SK-N-SH (cell line): Measurements from ENCODE around the gene MNS1. TPM values are rescaled to one million over a fixed set of nuclear protein-coding genes. Genes with fewer than 3 reads are reported as not detected.

Experiments
- CTCF ChIA-PET: fragments of 300-600, 350-600 bp; formaldehyde crosslinking; extraction: SDS; loops from one replicate; lab custom pipeline; 2021; lab: Yijun Ruan, JAX
- POLR2A ChIA-PET: fragments of 350-600 bp; sonication (Branson Sonifier 250); formaldehyde crosslinking; extraction: SDS; loops from one replicate; lab custom pipeline; 2020; ENCODE audit warnings: antibody characterized with exemption, inconsistent platforms; lab: Yijun Ruan, JAX
- DNase-seq: peaks from one replicate; pipeline ENCODE4 v3.0.0; 2012
- H2AFZ ChIP-seq: fragments of 200-600 bp; sonication (generic); 2 replicates; pipeline ENCODE4 v1.8.1; 2016; ENCODE audit warnings: antibody characterized with exemption, mild to moderate bottlenecking, low read depth
- H3F3A ChIP-seq: fragments of 200-600 bp; sonication (generic); replicated peaks from 2 replicates; pipeline ENCODE3; 2016; ENCODE audit warnings: antibody characterized with exemption, mild to moderate bottlenecking; ENCODE audit not compliant: insufficient read depth
- H3K27ac ChIP-seq, 2 experiments: fragments of 200-500 bp in 1 of 2; fragments of 200-600 bp in 1 of 2; sonication (Bioruptor generic) in 1 of 2; sonication (generic), shearing (Covaris generic) in 1 of 2; 2 replicates each; pipeline versions ENCODE4 v1.5.1 to v1.6.1; 2014 to 2016; ENCODE audit warnings: low read depth in 2 of 2, inconsistent platforms in 1 of 2, low read length in 1 of 2, mild to moderate bottlenecking in 1 of 2, mixed read lengths in 1 of 2
- H3K27me3 ChIP-seq: fragments of 200-600 bp; sonication (generic), shearing (Covaris generic); 2 replicates; pipeline ENCODE4 v1.6.1; 2016; ENCODE audit warnings: mixed run types; ENCODE audit not compliant: insufficient read depth
- H3K36me3 ChIP-seq, 2 experiments: fragments of 200-500 bp in 1 of 2; fragments of 200-600 bp in 1 of 2; sonication (Bioruptor generic) in 1 of 2; sonication (generic) in 1 of 2; replicated peaks in 1 of 2; 2 replicates each; pipeline versions ENCODE3 to v1.5.1; 2014 to 2016; ENCODE audit warnings: low read length in 1 of 2, mild to moderate bottlenecking in 1 of 2; ENCODE audit not compliant: insufficient read depth in 2 of 2, control insufficient read depth in 1 of 2
- H3K4me1 ChIP-seq, 2 experiments: fragments of 200-500 bp in 1 of 2; fragments of 200-600 bp in 1 of 2; sonication (Bioruptor generic) in 1 of 2; sonication (generic), shearing (Covaris generic) in 1 of 2; 2 replicates each; pipeline versions ENCODE4 v1.5.1 to v1.6.1; 2014 to 2016; ENCODE audit warnings: low read depth in 1 of 2, low read length in 1 of 2, mixed run types in 1 of 2; ENCODE audit not compliant: insufficient read depth in 2 of 2, control insufficient read depth in 1 of 2
- H3K4me2 ChIP-seq: fragments of 200-600 bp; sonication (generic), shearing (Covaris generic); 2 replicates; pipeline ENCODE4 v1.6.1; 2017; ENCODE audit warnings: mixed run types
- H3K4me3 ChIP-seq, 2 experiments: fragments of 200-500 bp in 1 of 2; fragments of 200-600 bp in 1 of 2; sonication (Bioruptor generic) in 1 of 2; sonication (generic), shearing (Covaris generic) in 1 of 2; 2 replicates each; pipeline versions ENCODE4 v1.5.1 to v1.8.1; 2014 to 2016; ENCODE audit warnings: low read depth in 2 of 2, inconsistent platforms in 1 of 2, low read length in 1 of 2, mild to moderate bottlenecking in 1 of 2, mixed read lengths in 1 of 2, moderate library complexity in 1 of 2
- H3K79me2 ChIP-seq: fragments of 200-600 bp; sonication (generic); 2 replicates; pipeline ENCODE4 v1.8.1; 2017; ENCODE audit warnings: mild to moderate bottlenecking; ENCODE audit not compliant: insufficient read depth
- H3K9ac ChIP-seq: fragments of 200-600 bp; sonication (generic); 2 replicates; pipeline ENCODE4 v1.6.1; 2017; ENCODE audit warnings: mixed run types
- H3K9me2 ChIP-seq: fragments of 200-600 bp; sonication (generic); 2 replicates; pipeline ENCODE4 v1.6.1; 2017; ENCODE audit warnings: mixed run types
- H3K9me3 ChIP-seq: fragments of 200-600 bp; sonication (generic); 2 replicates; pipeline ENCODE4 v1.6.1; 2017; ENCODE audit warnings: mixed run types, mild to moderate bottlenecking, moderate library complexity
- H4K20me1 ChIP-seq: fragments of 200-600 bp; sonication (generic); 2 replicates; pipeline ENCODE4 v1.6.1; 2017; ENCODE audit warnings: mild to moderate bottlenecking, mixed run types; ENCODE audit not compliant: insufficient read depth
- CHD2 ChIP-seq: fragments of 150-350 bp; IDR thresholded peaks from 2 replicates; pipeline ENCODE4 v1.6.1; 2018; ENCODE audit warnings: low read length; ENCODE audit not compliant: partially characterized antibody
- EZH2phosphoT487 ChIP-seq: fragments of 200-600 bp; sonication (generic); IDR thresholded peaks from 2 replicates; pipeline ENCODE4 v1.6.1; 2017; ENCODE audit warnings: low read depth, mixed run types, mild to moderate bottlenecking, antibody characterized with exemption, moderate library complexity, borderline replicate concordance
- FOXJ3 ChIP-seq: sonication (generic); formaldehyde crosslinking; IDR thresholded peaks from 2 replicates; pipeline ENCODE4 v1.5.1; 2020; ENCODE audit warnings: mild to moderate bottlenecking, missing genetic modification reagents
- GABPA ChIP-seq: IDR thresholded peaks from 2 replicates; pipeline ENCODE4 v1.4.0; 2012; ENCODE audit warnings: low read depth, mild to moderate bottlenecking
- GATA2 ChIP-seq: sonication (generic); formaldehyde crosslinking; IDR thresholded peaks from 2 replicates; pipeline ENCODE4 v1.5.0; 2020; ENCODE audit warnings: mild to moderate bottlenecking, missing genetic modification reagents
- MEF2A ChIP-seq: IDR thresholded peaks from 2 replicates; pipeline ENCODE4 v1.4.0; 2012; ENCODE audit warnings: low read depth, borderline replicate concordance
- MXI1 ChIP-seq: IDR thresholded peaks from 2 replicates; pipeline ENCODE4 v1.6.1; 2012; ENCODE audit warnings: mild to moderate bottlenecking, low read depth, low read length, improper control_type of control experiment
- RCOR1 ChIP-seq: fragments of 150-350 bp; IDR thresholded peaks from 2 replicates; pipeline ENCODE4 v1.6.1; 2017; ENCODE audit warnings: antibody characterized with exemption, low read length
- RXRA ChIP-seq: IDR thresholded peaks from 2 replicates; pipeline ENCODE4 v1.4.0; 2012; ENCODE audit warnings: low read depth, mild to moderate bottlenecking, borderline replicate concordance
- SMC3 ChIP-seq: IDR thresholded peaks from 2 replicates; pipeline ENCODE4 v1.6.1; 2012; ENCODE audit warnings: low read depth, low read length, improper control_type of control experiment
- TAF1 ChIP-seq: IDR thresholded peaks from 2 replicates; pipeline ENCODE4 v1.6.1; 2012; ENCODE audit warnings: low read depth, mild to moderate bottlenecking, low read length, moderate library complexity, borderline replicate concordance
- TEAD4 ChIP-seq: IDR thresholded peaks from 2 replicates; pipeline ENCODE4 v1.4.0; 2012; ENCODE audit warnings: mild to moderate bottlenecking, borderline replicate concordance; ENCODE audit not compliant: insufficient read depth
- YY1 ChIP-seq: IDR thresholded peaks from 2 replicates; pipeline ENCODE4 v1.4.0; 2012; ENCODE audit warnings: low read depth, mild to moderate bottlenecking
- WGBS: methylation state at CpG from one replicate; pipeline ENCODE4 v1.1.6; 2017; ENCODE audit warnings: low lambda C conversion rate; 5-methylcytosine and 5-hydroxymethylcytosine counted together
- polyA plus RNA-seq, 3 experiments: library from polyadenylated mRNA; depleted of rRNA; stranded (reverse); fragments of >200 nt; gene quantifications; 2 replicates each; pipeline ENCODE4 v1.2.3, GENCODE V29; 2012
- TF ChIP-seq, protein P1 (sequence below): IDR thresholded peaks from 2 replicates; pipeline ENCODE4 v1.6.1; 2012; ENCODE audit warnings: mild to moderate bottlenecking, low read depth, low read length, moderate library complexity
- TF ChIP-seq, protein P2 (sequence below): IDR thresholded peaks from 2 replicates; pipeline ENCODE4; 2012
- TF ChIP-seq, protein P3 (sequence below): IDR thresholded peaks from 2 replicates; pipeline ENCODE4 v1.4.0; 2012; ENCODE audit warnings: low read depth, borderline replicate concordance
- TF ChIP-seq, protein P4 (sequence below): IDR thresholded peaks from 2 replicates; pipeline ENCODE4 v1.4.0; 2012; ENCODE audit warnings: low read depth, borderline replicate concordance
- TF ChIP-seq, protein P5 (sequence below): fragments of 150-350 bp; IDR thresholded peaks from 2 replicates; pipeline ENCODE4 v1.6.1; 2017; ENCODE audit warnings: antibody characterized with exemption, low read length, low read depth, borderline replicate concordance
- TF ChIP-seq, protein P6 (sequence below): fragments of 200-600 bp; sonication (generic); IDR thresholded peaks from 2 replicates; pipeline ENCODE4 v1.6.1; 2017; ENCODE audit warnings: antibody characterized with exemption, mild to moderate bottlenecking, moderate library complexity

The MNS1 gene
- polyA plus RNA-seq, 1 of the 3 experiments (the other 2 are of a cell fraction) = 0.90 TPM

DNA sequence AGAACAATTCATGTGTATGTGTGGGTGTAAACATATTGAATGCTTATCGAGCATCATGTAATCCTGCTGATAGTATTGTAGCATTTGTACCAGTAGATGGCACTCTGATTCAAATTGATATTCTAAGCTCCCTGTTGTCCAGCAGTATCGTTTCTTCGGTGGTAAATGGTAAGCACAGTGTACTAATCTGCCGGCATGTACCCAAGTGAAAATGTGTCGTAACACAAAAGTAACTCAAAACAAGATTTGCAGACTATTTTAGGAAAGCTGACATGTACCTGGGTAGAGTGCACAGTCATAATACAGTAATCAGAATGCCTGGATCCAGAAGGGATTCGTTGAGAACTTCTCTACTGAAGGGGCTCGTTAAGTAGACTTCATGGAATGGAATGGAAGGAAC is 31.7 kb upstream of the MNS1 start (continued):
- TF ChIP-seq, protein P1, sequence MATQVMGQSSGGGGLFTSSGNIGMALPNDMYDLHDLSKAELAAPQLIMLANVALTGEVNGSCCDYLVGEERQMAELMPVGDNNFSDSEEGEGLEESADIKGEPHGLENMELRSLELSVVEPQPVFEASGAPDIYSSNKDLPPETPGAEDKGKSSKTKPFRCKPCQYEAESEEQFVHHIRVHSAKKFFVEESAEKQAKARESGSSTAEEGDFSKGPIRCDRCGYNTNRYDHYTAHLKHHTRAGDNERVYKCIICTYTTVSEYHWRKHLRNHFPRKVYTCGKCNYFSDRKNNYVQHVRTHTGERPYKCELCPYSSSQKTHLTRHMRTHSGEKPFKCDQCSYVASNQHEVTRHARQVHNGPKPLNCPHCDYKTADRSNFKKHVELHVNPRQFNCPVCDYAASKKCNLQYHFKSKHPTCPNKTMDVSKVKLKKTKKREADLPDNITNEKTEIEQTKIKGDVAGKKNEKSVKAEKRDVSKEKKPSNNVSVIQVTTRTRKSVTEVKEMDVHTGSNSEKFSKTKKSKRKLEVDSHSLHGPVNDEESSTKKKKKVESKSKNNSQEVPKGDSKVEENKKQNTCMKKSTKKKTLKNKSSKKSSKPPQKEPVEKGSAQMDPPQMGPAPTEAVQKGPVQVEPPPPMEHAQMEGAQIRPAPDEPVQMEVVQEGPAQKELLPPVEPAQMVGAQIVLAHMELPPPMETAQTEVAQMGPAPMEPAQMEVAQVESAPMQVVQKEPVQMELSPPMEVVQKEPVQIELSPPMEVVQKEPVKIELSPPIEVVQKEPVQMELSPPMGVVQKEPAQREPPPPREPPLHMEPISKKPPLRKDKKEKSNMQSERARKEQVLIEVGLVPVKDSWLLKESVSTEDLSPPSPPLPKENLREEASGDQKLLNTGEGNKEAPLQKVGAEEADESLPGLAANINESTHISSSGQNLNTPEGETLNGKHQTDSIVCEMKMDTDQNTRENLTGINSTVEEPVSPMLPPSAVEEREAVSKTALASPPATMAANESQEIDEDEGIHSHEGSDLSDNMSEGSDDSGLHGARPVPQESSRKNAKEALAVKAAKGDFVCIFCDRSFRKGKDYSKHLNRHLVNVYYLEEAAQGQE = no peak
- TF ChIP-seq RXRA = no peak
- TF ChIP-seq, protein P2, sequence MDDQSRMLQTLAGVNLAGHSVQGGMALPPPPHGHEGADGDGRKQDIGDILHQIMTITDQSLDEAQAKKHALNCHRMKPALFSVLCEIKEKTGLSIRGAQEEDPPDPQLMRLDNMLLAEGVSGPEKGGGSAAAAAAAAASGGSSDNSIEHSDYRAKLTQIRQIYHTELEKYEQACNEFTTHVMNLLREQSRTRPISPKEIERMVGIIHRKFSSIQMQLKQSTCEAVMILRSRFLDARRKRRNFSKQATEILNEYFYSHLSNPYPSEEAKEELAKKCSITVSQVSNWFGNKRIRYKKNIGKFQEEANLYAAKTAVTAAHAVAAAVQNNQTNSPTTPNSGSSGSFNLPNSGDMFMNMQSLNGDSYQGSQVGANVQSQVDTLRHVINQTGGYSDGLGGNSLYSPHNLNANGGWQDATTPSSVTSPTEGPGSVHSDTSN = no peak
- no peak for TF ChIP-seq MXI1
- no peak for TF ChIP-seq MEF2A
- TF ChIP-seq YY1 = no peak
- no peak for TF ChIP-seq CHD2
- no peak for TF ChIP-seq GATA2 (CRISPR knock-in tag)
- TF ChIP-seq TEAD4 = no peak
- TF ChIP-seq EZH2phosphoT487 = no peak

DNA sequence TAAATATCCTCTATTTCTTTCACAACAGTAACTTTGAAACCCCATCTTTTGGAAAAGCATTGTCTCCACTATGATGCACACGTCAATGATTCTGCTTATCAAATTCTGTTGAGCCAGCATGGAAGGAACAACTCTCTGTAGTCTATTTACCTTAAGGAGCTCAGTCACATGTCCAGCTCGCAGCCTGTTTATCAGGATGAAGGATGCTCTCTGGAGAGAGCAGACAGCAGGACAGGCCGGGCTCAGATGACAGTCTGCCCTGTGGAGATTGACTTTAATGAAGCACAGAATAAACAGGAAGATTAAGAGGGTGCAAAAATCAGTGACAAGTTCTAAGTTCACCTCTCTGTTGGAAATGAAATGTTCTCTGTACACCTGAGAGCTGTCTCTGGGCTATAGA is 30.6 kb upstream of the MNS1 start:
- Histone ChIP-seq H3K9me3 (no peaks in the 10 kb centered on the region), H3K36me3 (no peaks in the 10 kb centered on the region), H3K4me1 (no peaks in the 10 kb centered on the region), H3F3A (no peaks in the 10 kb centered on the region), H3K9ac (no peak overlapping the region), H3K9me2 (no peaks in the 10 kb centered on the region), H3K27ac (no peak overlapping the region), H2AFZ (no peak overlapping the region), H3K4me2 (no peak overlapping the region), H4K20me1 (no peaks in the 10 kb centered on the region), H3K79me2 (no peaks in the 10 kb centered on the region), H3K27me3 (no peaks in the 10 kb centered on the region), H3K4me3 (no peak overlapping the region)
- CTCF ChIA-PET = interaction anchor here (1.2 to 7.0 kb wide), 7 partner anchors 11 to 1033 kb away, joined by 3 to 118 read pairs (median 4); no protein-coding TSS in a partner anchor
- no peak for DNase-seq
- 31% methylated on average over 3 of the region's 3 CpGs for WGBS
- POLR2A ChIA-PET = no interaction called here
- TF ChIP-seq GABPA = no peak
- TF ChIP-seq RCOR1 = no peak
- TF ChIP-seq, protein P3, sequence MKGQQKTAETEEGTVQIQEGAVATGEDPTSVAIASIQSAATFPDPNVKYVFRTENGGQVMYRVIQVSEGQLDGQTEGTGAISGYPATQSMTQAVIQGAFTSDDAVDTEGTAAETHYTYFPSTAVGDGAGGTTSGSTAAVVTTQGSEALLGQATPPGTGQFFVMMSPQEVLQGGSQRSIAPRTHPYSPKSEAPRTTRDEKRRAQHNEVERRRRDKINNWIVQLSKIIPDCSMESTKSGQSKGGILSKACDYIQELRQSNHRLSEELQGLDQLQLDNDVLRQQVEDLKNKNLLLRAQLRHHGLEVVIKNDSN = no peak
- TF ChIP-seq SMC3 = no peak
- TF ChIP-seq, protein P4, sequence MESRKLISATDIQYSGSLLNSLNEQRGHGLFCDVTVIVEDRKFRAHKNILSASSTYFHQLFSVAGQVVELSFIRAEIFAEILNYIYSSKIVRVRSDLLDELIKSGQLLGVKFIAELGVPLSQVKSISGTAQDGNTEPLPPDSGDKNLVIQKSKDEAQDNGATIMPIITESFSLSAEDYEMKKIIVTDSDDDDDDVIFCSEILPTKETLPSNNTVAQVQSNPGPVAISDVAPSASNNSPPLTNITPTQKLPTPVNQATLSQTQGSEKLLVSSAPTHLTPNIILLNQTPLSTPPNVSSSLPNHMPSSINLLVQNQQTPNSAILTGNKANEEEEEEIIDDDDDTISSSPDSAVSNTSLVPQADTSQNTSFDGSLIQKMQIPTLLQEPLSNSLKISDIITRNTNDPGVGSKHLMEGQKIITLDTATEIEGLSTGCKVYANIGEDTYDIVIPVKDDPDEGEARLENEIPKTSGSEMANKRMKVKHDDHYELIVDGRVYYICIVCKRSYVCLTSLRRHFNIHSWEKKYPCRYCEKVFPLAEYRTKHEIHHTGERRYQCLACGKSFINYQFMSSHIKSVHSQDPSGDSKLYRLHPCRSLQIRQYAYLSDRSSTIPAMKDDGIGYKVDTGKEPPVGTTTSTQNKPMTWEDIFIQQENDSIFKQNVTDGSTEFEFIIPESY = no peak
- TF ChIP-seq, protein P2 = no peak
- no peak for TF ChIP-seq GATA2 (CRISPR knock-in tag)
- TF ChIP-seq MXI1 = no peak
- TF ChIP-seq FOXJ3 (CRISPR knock-in tag) = no peak
- TF ChIP-seq EZH2phosphoT487 = no peak
- TF ChIP-seq, protein P5, sequence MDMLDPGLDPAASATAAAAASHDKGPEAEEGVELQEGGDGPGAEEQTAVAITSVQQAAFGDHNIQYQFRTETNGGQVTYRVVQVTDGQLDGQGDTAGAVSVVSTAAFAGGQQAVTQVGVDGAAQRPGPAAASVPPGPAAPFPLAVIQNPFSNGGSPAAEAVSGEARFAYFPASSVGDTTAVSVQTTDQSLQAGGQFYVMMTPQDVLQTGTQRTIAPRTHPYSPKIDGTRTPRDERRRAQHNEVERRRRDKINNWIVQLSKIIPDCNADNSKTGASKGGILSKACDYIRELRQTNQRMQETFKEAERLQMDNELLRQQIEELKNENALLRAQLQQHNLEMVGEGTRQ = no peak
- TF ChIP-seq TAF1 = no peak
- TF ChIP-seq, protein P6, sequence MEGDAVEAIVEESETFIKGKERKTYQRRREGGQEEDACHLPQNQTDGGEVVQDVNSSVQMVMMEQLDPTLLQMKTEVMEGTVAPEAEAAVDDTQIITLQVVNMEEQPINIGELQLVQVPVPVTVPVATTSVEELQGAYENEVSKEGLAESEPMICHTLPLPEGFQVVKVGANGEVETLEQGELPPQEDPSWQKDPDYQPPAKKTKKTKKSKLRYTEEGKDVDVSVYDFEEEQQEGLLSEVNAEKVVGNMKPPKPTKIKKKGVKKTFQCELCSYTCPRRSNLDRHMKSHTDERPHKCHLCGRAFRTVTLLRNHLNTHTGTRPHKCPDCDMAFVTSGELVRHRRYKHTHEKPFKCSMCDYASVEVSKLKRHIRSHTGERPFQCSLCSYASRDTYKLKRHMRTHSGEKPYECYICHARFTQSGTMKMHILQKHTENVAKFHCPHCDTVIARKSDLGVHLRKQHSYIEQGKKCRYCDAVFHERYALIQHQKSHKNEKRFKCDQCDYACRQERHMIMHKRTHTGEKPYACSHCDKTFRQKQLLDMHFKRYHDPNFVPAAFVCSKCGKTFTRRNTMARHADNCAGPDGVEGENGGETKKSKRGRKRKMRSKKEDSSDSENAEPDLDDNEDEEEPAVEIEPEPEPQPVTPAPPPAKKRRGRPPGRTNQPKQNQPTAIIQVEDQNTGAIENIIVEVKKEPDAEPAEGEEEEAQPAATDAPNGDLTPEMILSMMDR = no peak
